NT2/D1 (cell line): ENCODE measurements around the gene PPP1R3G.

ENCODE experiments used
- SUZ12 ChIP-seq: IDR thresholded peaks from 2 replicates; pipeline ENCODE4 v1.6.1; 2011; ENCODE audit not compliant: insufficient read length, insufficient read depth; ENCODE audit errors: extremely low read depth
- YY1 ChIP-seq: IDR thresholded peaks from 2 replicates; pipeline ENCODE4 v1.6.1; 2011; ENCODE audit not compliant: insufficient read length, insufficient read depth

GRCh38 chr6:5124526-5124925 is 39.4 kb downstream of the PPP1R3G start:
- TF ChIP-seq YY1 (no peak), SUZ12 (no peak)
